A673 (cell line): ENCODE results near the gene SHROOM3.

Experiments used
- EZH2 ChIP-seq: fragments of 200-600 bp; sonication (generic); IDR thresholded peaks from 2 replicates; pipeline ENCODE4 v1.6.1; 2017; ENCODE audit warnings: borderline replicate concordance, low read depth, mild to moderate bottlenecking, mixed read lengths, antibody characterized with exemption, low read length; ENCODE audit not compliant: poor library complexity, severe bottlenecking
- TF ChIP-seq, protein P1 (sequence below): fragments of 300-800, 200-600 bp; sonication (generic); conservative IDR thresholded peaks from 2 replicates; pipeline ENCODE4 v1.5.1; 2017; ENCODE audit warnings: low read depth, mild to moderate bottlenecking, antibody characterized with exemption, low read length, moderate library complexity, mixed read lengths

DNA sequence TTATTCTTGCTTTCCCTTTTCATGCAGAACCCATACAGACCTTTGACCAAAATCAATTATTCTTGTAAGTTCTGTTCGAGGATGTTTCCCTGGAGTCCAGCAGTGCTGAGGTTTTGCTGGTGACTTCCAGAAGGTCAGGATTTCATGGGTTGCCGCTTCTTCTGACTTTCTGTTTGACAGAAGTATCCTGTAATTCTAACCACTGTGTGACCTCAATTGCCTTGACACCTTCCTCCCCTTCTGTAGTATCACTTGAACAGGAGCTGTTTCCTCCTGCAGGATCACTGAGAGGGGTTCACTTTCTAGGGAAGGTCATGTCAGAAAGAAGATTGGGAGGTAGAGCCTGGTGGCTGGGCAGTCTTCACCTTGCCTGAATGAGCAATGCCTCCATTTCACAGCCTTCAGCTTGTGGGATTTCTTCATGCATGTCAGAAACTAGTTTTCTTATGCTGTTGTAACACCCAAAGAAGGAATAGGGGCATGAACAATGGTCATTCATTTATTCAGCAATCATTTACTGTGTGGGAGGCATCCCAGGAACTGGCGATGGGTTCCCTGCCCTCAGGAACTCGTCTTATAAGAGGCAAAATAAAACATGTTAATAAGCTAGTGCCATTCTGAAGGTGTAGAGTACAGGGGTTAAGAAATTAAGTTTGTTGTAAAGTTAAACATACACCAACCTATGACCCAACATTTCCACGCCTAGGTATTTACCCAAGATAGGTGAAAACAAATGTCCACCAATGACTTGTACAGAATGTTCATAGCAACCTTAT lies 257.0 kb downstream of the SHROOM3 start:
- TF ChIP-seq, protein P1, sequence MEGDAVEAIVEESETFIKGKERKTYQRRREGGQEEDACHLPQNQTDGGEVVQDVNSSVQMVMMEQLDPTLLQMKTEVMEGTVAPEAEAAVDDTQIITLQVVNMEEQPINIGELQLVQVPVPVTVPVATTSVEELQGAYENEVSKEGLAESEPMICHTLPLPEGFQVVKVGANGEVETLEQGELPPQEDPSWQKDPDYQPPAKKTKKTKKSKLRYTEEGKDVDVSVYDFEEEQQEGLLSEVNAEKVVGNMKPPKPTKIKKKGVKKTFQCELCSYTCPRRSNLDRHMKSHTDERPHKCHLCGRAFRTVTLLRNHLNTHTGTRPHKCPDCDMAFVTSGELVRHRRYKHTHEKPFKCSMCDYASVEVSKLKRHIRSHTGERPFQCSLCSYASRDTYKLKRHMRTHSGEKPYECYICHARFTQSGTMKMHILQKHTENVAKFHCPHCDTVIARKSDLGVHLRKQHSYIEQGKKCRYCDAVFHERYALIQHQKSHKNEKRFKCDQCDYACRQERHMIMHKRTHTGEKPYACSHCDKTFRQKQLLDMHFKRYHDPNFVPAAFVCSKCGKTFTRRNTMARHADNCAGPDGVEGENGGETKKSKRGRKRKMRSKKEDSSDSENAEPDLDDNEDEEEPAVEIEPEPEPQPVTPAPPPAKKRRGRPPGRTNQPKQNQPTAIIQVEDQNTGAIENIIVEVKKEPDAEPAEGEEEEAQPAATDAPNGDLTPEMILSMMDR: no peak
- TF ChIP-seq EZH2: no peak
